ENCODE measurements around the gene ZC3H6. TPM values are rescaled to one million over a fixed set of nuclear protein-coding genes. Genes with fewer than 3 reads are reported as not detected.
A peak's percentile ranks its signal among the peaks of the same experiment; 100 is the strongest.

Gene ZC3H6
- total and polyA plus RNA-seq, 2 of the 13 experiments (the other 11 are each of a cell fraction or from before 2014, with no cell fraction given), result 0.71 to 0.93 TPM

DNA sequence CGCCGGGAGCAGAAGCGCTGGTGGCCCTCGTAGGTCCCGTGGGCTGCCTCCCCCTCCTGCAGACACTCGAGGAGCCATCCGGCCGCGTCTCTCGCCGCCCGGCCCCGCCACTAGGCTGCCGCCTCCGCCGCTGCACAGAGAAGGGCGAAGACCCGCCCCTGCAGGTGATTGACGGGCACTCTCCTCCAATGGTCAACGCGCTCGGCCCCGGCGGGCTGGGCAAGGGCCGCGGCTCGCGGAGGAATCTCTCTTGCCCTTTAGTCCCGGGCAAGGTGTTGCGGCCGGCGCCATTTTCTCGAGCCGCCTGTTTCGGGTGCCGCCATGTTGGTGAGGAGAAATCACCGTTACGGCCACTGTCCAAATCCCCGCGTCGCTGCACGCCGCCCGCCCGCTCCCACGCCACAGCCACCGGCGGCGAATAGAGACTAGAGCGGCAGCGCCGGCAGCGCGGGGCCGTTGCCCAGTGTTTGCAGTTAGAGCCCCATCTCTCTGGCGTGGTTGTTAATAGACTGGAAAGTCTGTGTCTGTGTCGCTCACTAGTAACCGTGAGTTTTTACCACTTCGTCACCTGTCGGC lies at the start of gene ZC3H6 (continued):
- TF ChIP-seq, protein P1, sequence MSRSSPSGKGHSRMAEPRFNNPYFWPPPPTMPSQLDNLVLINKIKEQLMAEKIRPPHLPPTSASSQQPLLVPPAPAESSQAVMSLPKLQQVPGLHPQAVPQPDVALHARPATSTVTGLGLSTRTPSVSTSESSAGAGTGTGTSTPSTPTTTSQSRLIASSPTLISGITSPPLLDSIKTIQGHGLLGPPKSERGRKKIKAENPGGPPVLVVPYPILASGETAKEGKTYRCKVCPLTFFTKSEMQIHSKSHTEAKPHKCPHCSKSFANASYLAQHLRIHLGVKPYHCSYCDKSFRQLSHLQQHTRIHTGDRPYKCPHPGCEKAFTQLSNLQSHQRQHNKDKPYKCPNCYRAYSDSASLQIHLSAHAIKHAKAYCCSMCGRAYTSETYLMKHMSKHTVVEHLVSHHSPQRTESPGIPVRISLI (CRISPR knock-in tag; IDR thresholded peaks at IDR 0.05; ENCODE audit: borderline replicate concordance), result peak; percentile 89
- peak; percentile 98 for TF ChIP-seq POLR2G (IDR thresholded peaks at IDR 0.05; ENCODE audit: low read depth, low read length)
- TF ChIP-seq ZNF337 (CRISPR knock-in tag; IDR thresholded peaks at IDR 0.05; ENCODE audit: borderline replicate concordance, low read depth), result peak; percentile 25; the same call in 1 of the 2 replicates
- peak; percentile 97 to 98 for TF ChIP-seq POLR2A (IDR thresholded peaks at IDR 0.05; ENCODE audit: insufficient read depth in 1 of 2, low read depth in 2 of 2, low read length in 2 of 2)
- TF ChIP-seq, protein P2, sequence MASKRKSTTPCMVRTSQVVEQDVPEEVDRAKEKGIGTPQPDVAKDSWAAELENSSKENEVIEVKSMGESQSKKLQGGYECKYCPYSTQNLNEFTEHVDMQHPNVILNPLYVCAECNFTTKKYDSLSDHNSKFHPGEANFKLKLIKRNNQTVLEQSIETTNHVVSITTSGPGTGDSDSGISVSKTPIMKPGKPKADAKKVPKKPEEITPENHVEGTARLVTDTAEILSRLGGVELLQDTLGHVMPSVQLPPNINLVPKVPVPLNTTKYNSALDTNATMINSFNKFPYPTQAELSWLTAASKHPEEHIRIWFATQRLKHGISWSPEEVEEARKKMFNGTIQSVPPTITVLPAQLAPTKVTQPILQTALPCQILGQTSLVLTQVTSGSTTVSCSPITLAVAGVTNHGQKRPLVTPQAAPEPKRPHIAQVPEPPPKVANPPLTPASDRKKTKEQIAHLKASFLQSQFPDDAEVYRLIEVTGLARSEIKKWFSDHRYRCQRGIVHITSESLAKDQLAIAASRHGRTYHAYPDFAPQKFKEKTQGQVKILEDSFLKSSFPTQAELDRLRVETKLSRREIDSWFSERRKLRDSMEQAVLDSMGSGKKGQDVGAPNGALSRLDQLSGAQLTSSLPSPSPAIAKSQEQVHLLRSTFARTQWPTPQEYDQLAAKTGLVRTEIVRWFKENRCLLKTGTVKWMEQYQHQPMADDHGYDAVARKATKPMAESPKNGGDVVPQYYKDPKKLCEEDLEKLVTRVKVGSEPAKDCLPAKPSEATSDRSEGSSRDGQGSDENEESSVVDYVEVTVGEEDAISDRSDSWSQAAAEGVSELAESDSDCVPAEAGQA (IDR thresholded peaks at IDR 0.05; ENCODE audit: low read depth), result peak; percentile 98
- TF ChIP-seq, protein P2 (CRISPR knock-in tag; IDR thresholded peaks at IDR 0.05; ENCODE audit: borderline replicate concordance), result no peak
- peak; percentile 91 for TF ChIP-seq CENPT (CRISPR knock-in tag; IDR thresholded peaks at IDR 0.05; ENCODE audit: low read depth)
- peak; percentile 92 for TF ChIP-seq ZNF782 (CRISPR knock-in tag; IDR thresholded peaks at IDR 0.05; ENCODE audit: borderline replicate concordance)
- peak; percentile 71 for TF ChIP-seq FOSL2 (CRISPR knock-in tag; IDR thresholded peaks at IDR 0.05)
- peak; percentile 75; the same call in 1 of the 2 replicates for TF ChIP-seq ZNF296 (CRISPR knock-in tag; conservative IDR thresholded peaks at IDR 0.05)
- TF ChIP-seq, protein P3, sequence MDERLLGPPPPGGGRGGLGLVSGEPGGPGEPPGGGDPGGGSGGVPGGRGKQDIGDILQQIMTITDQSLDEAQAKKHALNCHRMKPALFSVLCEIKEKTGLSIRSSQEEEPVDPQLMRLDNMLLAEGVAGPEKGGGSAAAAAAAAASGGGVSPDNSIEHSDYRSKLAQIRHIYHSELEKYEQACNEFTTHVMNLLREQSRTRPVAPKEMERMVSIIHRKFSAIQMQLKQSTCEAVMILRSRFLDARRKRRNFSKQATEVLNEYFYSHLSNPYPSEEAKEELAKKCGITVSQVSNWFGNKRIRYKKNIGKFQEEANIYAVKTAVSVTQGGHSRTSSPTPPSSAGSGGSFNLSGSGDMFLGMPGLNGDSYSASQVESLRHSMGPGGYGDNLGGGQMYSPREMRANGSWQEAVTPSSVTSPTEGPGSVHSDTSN (CRISPR knock-in tag; IDR thresholded peaks at IDR 0.05), result peak; percentile 100
- TF ChIP-seq, protein P4, sequence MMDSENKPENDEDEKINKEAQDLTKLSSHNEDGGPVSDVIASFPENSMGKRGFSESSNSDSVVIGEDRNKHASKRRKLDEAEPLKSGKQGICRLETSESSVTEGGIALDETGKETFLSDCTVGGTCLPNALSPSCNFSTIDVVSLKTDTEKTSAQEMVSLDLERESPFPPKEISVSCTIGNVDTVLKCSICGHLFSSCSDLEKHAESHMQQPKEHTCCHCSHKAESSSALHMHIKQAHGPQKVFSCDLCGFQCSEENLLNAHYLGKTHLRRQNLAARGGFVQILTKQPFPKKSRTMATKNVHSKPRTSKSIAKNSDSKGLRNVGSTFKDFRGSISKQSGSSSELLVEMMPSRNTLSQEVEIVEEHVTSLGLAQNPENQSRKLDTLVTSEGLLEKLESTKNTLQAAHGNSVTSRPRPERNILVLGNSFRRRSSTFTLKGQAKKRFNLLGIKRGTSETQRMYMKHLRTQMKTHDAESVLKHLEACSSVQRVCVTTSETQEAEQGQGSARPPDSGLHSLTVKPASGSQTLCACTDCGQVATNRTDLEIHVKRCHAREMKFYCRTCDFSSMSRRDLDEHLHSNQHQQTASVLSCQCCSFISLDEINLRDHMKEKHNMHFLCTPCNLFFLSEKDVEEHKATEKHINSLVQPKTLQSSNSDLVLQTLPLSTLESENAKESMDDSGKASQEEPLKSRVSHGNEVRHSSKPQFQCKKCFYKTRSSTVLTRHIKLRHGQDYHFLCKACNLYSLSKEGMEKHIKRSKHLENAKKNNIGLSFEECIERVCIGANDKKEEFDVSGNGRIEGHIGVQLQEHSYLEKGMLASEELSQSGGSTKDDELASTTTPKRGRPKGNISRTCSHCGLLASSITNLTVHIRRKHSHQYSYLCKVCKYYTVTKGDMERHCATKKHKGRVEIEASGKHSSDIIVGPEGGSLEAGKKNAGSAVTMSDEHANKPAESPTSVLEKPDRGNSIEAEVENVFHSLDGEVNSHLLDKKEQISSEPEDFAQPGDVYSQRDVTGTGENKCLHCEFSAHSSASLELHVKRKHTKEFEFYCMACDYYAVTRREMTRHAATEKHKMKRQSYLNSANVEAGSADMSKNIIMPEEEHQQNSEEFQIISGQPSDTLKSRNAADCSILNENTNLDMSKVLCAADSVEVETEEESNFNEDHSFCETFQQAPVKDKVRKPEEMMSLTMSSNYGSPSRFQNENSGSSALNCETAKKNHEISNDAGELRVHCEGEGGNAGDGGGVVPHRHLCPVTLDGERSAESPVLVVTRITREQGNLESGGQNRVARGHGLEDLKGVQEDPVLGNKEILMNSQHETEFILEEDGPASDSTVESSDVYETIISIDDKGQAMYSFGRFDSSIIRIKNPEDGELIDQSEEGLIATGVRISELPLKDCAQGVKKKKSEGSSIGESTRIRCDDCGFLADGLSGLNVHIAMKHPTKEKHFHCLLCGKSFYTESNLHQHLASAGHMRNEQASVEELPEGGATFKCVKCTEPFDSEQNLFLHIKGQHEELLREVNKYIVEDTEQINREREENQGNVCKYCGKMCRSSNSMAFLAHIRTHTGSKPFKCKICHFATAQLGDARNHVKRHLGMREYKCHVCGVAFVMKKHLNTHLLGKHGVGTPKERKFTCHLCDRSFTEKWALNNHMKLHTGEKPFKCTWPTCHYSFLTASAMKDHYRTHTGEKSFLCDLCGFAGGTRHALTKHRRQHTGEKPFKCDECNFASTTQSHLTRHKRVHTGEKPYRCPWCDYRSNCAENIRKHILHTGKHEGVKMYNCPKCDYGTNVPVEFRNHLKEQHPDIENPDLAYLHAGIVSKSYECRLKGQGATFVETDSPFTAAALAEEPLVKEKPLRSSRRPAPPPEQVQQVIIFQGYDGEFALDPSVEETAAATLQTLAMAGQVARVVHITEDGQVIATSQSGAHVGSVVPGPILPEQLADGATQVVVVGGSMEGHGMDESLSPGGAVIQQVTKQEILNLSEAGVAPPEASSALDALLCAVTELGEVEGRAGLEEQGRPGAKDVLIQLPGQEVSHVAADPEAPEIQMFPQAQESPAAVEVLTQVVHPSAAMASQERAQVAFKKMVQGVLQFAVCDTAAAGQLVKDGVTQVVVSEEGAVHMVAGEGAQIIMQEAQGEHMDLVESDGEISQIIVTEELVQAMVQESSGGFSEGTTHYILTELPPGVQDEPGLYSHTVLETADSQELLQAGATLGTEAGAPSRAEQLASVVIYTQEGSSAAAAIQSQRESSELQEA (CRISPR knock-in tag; IDR thresholded peaks at IDR 0.05; ENCODE audit: not compliant biosample characterization), result peak; percentile 94
